AG09319 (cell line): ENCODE measurements around the gene TSNAX.

ENCODE experiments used
- DNase-seq: peaks from one replicate; pipeline ENCODE4 v3.0.0-alpha.2; 2010; ENCODE audit warnings: low read depth; ENCODE audit errors: extremely low read depth
- CTCF ChIP-seq: IDR thresholded peaks from 2 replicates; pipeline ENCODE4 v1.5.1; 2011; ENCODE audit warnings: low read depth, mild to moderate bottlenecking, inconsistent platforms, low read length, moderate library complexity

Gene TSNAX

GRCh38 chr1:231507476-231508355 lies 20.8 kb upstream of the TSNAX start:
- DNase-seq: no peak
- TF ChIP-seq CTCF: no peak

GRCh38 chr1:231508497-231508896 lies 20.0 kb upstream of the TSNAX start:
- TF ChIP-seq CTCF: no peak
- DNase-seq: no peak

- TF ChIP-seq CTCF: no peak
- DNase-seq: no peak
These were observed 19.5 kb upstream of the TSNAX start for GRCh38 chr1:231508941-231509340.

- TF ChIP-seq CTCF: no peak
- DNase-seq: no peak
These were observed 16.2 kb upstream of the TSNAX start for GRCh38 chr1:231512147-231512698.

GRCh38 chr1:231515748-231516147 lies 12.7 kb upstream of the TSNAX start:
- no peak for TF ChIP-seq CTCF

GRCh38 chr1:231517076-231517475 lies 11.4 kb upstream of the TSNAX start:
- no peak for TF ChIP-seq CTCF
- DNase-seq: no peak

More at GRCh38 chr1:231515748-231516147, 12.7 kb upstream of the TSNAX start:
- no peak for DNase-seq

GRCh38 chr1:231518485-231519034 lies 9.9 kb upstream of the TSNAX start:
- DNase-seq: no peak
- TF ChIP-seq CTCF: no peak
